VCaP (cell line): ENCODE data around the gene GFPT1.

Experiments
- H3K27ac ChIP-seq: fragments of 450-650 bp; 2 replicates; pipeline ENCODE4 v1.5.1; 2017
- TF ChIP-seq, protein P1 (sequence below): fragments of 450-650 bp; conservative IDR thresholded peaks from 2 replicates; pipeline ENCODE4 v1.5.1; 2017; ENCODE audit warnings: mild to moderate bottlenecking, moderate library complexity

Gene GFPT1

DNA sequence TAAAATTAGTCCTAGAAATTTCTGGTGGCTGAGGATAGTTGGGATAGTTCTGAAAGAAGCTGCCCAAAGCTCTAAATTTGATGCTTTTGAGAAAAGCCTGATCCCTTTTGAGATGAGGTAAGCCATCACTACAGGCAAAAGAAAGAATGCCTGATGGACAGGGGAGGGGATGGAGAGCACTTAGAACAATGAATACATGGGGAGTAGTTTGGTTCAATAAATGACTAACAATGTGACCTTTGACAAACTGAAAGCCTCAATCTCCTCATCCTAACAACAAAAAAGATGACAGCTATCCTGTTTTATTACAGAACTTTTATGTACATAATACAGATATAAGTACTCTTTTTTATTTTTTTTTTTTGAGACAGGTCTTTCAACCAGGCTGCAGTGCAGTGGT is 42.7 kb downstream of the GFPT1 start:
- no peak overlapping the region for H3K27ac ChIP-seq
- TF ChIP-seq, protein P1, sequence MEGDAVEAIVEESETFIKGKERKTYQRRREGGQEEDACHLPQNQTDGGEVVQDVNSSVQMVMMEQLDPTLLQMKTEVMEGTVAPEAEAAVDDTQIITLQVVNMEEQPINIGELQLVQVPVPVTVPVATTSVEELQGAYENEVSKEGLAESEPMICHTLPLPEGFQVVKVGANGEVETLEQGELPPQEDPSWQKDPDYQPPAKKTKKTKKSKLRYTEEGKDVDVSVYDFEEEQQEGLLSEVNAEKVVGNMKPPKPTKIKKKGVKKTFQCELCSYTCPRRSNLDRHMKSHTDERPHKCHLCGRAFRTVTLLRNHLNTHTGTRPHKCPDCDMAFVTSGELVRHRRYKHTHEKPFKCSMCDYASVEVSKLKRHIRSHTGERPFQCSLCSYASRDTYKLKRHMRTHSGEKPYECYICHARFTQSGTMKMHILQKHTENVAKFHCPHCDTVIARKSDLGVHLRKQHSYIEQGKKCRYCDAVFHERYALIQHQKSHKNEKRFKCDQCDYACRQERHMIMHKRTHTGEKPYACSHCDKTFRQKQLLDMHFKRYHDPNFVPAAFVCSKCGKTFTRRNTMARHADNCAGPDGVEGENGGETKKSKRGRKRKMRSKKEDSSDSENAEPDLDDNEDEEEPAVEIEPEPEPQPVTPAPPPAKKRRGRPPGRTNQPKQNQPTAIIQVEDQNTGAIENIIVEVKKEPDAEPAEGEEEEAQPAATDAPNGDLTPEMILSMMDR: no peak

GRCh38 chr2:69340101-69340775 is 46.8 kb downstream of the GFPT1 start:
- TF ChIP-seq, protein P1: no peak
- no peak overlapping the region for H3K27ac ChIP-seq

GRCh38 chr2:69335311-69335710 is 51.7 kb downstream of the GFPT1 start:
- TF ChIP-seq, protein P1: no peak

GRCh38 chr2:69333352-69333751 is 53.7 kb downstream of the GFPT1 start:
- TF ChIP-seq, protein P1: no peak
- H3K27ac ChIP-seq: no peak overlapping the region

More at GRCh38 chr2:69335311-69335710, 51.7 kb downstream of the GFPT1 start:
- no peak overlapping the region for H3K27ac ChIP-seq

- no peak overlapping the region for H3K27ac ChIP-seq
- TF ChIP-seq, protein P1: no peak
These were observed 56.2 kb downstream of the GFPT1 start for GRCh38 chr2:69330781-69331180.

DNA sequence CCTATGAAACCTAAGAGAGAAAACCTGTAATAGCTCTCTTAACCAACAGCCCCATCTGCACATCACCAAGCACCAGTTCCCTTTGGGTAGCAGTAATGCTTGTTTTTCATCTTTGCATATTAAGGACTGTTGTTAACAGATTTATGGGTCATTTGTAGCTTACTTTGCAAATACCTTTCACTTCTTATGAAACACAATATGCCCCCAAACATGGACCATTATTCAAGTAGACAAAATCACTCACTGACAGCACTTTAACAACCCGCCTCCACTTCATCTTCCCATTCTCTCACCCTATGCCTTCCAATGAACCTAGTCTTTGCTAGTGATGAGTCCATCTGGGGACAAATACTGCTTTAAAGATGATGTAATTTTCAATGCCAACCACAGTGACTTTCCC is 64.4 kb downstream of the GFPT1 start:
- TF ChIP-seq, protein P1: no peak
- no peak overlapping the region for H3K27ac ChIP-seq

DNA sequence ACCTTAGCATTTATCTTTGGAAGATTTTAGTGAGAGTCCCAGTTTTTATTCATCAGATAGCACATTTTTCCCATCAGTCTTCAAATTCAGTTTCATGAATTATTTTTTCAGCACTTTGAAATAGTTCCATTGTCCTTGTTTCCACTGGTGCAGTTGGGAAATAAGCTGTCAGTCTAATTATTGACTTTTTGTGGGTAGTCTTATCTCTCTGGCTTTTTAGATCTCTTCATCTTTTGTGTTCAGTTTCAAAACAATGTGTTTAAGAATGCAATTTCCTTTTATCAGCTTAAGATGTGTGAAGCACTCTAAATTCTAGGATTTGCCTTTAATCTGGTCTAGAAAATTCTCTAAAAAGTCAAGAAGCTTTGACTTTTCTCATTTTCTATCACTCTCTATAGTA is 70.5 kb downstream of the GFPT1 start:
- H3K27ac ChIP-seq: no peak overlapping the region
- TF ChIP-seq, protein P1: no peak
